ENCODE data around the gene EEA1. TPM values are rescaled to one million over a fixed set of nuclear protein-coding genes. Genes with fewer than 3 reads are reported as not detected.

Gene EEA1
- total RNA-seq, 1 experiment from 2014 or later: 14.9 TPM

DNA sequence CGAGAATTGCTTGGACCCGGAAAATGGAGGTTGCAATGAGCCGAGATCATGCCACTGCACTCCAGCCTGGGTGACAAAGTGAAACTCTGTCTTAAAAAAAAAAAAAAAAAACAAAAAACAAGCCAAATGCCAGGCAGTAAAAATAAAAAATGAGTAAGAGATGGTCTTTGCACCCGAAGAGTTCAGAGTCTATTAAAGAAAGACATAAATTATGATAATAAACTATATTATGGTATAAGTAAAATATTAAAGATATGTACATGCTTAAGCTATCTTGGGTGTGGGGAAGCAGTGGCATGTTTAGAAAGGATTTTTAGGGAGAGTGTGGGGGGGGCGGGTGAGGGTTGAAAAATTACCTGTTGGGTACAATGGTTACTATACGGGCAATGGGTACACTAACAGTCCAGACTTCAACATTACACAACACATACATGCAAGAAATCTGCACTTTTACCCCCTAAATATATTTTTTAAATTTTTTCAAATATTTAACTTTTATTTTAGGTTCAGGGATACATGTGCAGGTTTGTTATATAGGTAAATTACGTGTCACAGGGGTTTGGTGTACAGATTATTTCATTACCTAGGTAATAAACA, 99.3 kb downstream of the EEA1 start:
- TF ChIP-seq, protein P1, sequence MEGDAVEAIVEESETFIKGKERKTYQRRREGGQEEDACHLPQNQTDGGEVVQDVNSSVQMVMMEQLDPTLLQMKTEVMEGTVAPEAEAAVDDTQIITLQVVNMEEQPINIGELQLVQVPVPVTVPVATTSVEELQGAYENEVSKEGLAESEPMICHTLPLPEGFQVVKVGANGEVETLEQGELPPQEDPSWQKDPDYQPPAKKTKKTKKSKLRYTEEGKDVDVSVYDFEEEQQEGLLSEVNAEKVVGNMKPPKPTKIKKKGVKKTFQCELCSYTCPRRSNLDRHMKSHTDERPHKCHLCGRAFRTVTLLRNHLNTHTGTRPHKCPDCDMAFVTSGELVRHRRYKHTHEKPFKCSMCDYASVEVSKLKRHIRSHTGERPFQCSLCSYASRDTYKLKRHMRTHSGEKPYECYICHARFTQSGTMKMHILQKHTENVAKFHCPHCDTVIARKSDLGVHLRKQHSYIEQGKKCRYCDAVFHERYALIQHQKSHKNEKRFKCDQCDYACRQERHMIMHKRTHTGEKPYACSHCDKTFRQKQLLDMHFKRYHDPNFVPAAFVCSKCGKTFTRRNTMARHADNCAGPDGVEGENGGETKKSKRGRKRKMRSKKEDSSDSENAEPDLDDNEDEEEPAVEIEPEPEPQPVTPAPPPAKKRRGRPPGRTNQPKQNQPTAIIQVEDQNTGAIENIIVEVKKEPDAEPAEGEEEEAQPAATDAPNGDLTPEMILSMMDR (conservative IDR thresholded peaks at IDR 0.05): no peak
- Histone ChIP-seq H2AFZ (ENCODE audit: low read length) (no peak overlapping the region), H4K5ac (ENCODE audit: insufficient read length, low read depth, low read length) (no peak overlapping the region), H4K91ac (ENCODE audit: insufficient read length, low read depth, low read length) (no peak overlapping the region), H3K18ac (ENCODE audit: insufficient read length, low read depth, low read length) (no peak overlapping the region), H3K4ac (ENCODE audit: low read depth, low read length) (no peak overlapping the region), H3K23me2 (ENCODE audit: insufficient read length, low read depth, low read length, poor library complexity, severe bottlenecking) (no peaks in the 10 kb centered on the region), H3K14ac (ENCODE audit: insufficient read depth, low read length) (no peak overlapping the region), H3K4me1 (ENCODE audit: insufficient read depth, low read length) (no peaks in the 10 kb centered on the region), H3K79me2 (ENCODE audit: insufficient read depth, low read length) (no peaks in the 10 kb centered on the region), H3K27ac (ENCODE audit: insufficient read length, low read depth, low read length) (no peak overlapping the region), H3T11ph (ENCODE audit: low read length) (no peak overlapping the region), H4K20me1 (ENCODE audit: control insufficient read depth, insufficient read depth, insufficient read length) (no peaks in the 10 kb centered on the region), H3K79me1 (ENCODE audit: insufficient read depth, low read depth, low read length, poor library complexity, severe bottlenecking) (no peaks in the 10 kb centered on the region), H2BK12ac (ENCODE audit: insufficient read length, low read depth, low read length) (no peak overlapping the region), H2BK15ac (ENCODE audit: low read depth, low read length) (no peak overlapping the region), H2BK5ac (ENCODE audit: insufficient read length, low read length) (no peak overlapping the region), H2BK20ac (ENCODE audit: low read depth, low read length, poor library complexity, severe bottlenecking) (no peak overlapping the region), H3K9me3 (ENCODE audit: control insufficient read depth, low read depth, low read length) (no peaks in the 10 kb centered on the region), H3K56ac (ENCODE audit: insufficient read length, low read depth, low read length) (no peak overlapping the region), H3K27me3 (ENCODE audit: insufficient read depth, low read length) (no peaks in the 10 kb centered on the region), H3K9ac (ENCODE audit: extremely low read depth, insufficient read length, low read length) (no peak overlapping the region), H3K4me2 (ENCODE audit: insufficient read depth, insufficient read length, low read length) (no peak overlapping the region), H2BK120ac (ENCODE audit: low read depth, low read length, poor library complexity, severe bottlenecking) (no peak overlapping the region), H2AK5ac (ENCODE audit: insufficient read length, low read length) (no peak overlapping the region), H3K23ac (ENCODE audit: insufficient read length, low read depth, low read length) (no peak overlapping the region), H4K8ac (replicated peaks; ENCODE audit: insufficient read length, low read depth, low read length) (no peak overlapping the region)
- H3K27me3 Mint-ChIP-seq (ENCODE audit: low read depth): no peaks in the 10 kb centered on the region
- no peaks in the 10 kb centered on the region for H3K9me3 Mint-ChIP-seq
- H3K4me3 Mint-ChIP-seq: no peak overlapping the region
- WGBS (ENCODE audit: extremely low coverage, insufficient read length, low lambda C conversion rate): no CpG with 5 or more reads among the region's 7 CpGs
- H3K27ac Mint-ChIP-seq: no peak overlapping the region
- DNase-seq: no peak
- no peaks in the 10 kb centered on the region for H3K4me1 Mint-ChIP-seq
- peaks cover 2 to 16% (median 9%) of the 10 kb centered on the region in 3 experiments; a peak in 5 of 7 replicates for H3K36me3 Mint-ChIP-seq (ENCODE audit: insufficient read depth in 1 of 3, low read depth in 3 of 3)

Data from H9 (cell line).